ENCODE data around the gene TJP2.

TJP2 gene

DNA sequence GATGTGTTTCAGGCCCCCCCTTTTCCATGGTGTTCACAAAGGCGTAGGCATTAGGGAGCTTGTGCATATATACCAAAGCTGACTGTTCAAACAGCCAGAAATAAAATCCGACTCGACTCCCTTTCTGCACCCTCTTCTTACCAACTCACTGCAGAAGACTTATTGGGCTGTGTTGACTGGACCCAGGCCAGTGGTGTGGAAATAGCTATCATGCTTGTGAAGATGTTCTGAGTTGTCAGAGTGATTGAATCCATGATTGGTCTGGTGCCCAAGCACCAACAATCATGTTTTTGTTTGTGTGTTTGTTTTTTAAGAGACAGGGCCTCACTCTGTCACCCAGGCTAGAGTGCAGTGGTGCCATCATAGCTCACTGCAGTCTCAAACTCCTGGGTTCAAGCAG, 21.6 kb downstream of the TJP2 start:
- H3K4me3 ChIP-seq (ENCODE audit: low read depth, low read length): no peak overlapping the region
- TF ChIP-seq, protein P1, sequence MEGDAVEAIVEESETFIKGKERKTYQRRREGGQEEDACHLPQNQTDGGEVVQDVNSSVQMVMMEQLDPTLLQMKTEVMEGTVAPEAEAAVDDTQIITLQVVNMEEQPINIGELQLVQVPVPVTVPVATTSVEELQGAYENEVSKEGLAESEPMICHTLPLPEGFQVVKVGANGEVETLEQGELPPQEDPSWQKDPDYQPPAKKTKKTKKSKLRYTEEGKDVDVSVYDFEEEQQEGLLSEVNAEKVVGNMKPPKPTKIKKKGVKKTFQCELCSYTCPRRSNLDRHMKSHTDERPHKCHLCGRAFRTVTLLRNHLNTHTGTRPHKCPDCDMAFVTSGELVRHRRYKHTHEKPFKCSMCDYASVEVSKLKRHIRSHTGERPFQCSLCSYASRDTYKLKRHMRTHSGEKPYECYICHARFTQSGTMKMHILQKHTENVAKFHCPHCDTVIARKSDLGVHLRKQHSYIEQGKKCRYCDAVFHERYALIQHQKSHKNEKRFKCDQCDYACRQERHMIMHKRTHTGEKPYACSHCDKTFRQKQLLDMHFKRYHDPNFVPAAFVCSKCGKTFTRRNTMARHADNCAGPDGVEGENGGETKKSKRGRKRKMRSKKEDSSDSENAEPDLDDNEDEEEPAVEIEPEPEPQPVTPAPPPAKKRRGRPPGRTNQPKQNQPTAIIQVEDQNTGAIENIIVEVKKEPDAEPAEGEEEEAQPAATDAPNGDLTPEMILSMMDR (IDR thresholded peaks at IDR 0.05; ENCODE audit: insufficient read depth, low read depth, low read length, missing control alignments): no peak
- no peak for DNase-seq (ENCODE audit: low read depth)

DNA sequence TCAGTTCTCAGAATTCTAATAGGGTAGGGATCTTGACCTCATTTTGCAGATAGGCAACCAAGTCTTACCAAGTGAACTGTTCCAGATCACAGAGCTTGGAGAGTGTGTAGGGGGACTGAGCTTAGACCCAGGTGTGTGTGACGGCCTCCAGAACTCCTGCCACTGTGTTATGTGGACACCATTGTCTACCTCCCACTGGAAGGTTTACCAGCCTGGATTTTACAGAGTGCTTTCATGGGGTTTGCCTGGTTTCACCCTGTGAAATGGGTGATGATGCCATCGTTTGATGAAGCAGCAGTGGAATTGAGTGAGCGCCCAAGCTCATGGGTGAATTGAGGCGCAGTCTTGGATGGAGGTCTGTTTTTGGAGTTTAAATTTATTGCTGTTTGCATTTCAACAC, 23.6 kb downstream of the TJP2 start:
- TF ChIP-seq, protein P1 (IDR thresholded peaks at IDR 0.05; ENCODE audit: insufficient read depth, low read depth, low read length, missing control alignments): no peak

DNA sequence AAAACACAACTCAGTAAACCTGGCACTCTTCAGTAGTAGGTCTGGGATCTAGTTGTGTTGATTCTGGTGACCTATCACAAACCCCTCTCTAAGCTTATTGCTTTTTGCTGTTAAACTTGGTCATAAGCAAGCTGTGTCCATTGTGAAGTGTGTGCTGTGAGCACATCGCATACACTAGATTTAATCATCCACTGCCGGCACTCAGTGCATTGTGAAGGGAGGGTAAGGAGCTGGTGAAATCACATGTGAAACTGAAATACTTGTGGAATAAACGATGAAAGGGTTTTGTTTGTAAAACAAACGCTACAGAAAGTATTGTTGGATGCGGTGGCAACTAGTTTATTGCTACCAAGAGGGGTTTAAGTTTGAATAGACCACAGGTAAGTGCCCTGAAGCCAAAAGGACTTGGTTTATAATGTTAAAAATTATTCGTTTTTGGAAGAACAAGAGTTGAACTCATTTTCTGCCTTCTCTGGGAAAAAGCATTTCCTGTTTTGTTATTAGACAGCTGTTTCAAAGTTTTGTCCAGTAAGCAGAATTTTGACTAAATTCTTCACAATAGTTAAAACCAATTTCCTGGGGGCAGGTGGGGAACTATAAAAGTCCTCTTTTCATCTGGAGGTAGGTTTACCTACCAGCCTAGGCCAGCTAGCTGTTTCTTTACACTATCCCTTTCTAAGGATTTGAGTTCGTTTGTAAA, 24.6 kb downstream of the TJP2 start:
- H3K4me3 ChIP-seq (ENCODE audit: low read depth, low read length): no peak overlapping the region
- TF ChIP-seq, protein P1 (IDR thresholded peaks at IDR 0.05; ENCODE audit: insufficient read depth, low read depth, low read length, missing control alignments): no peak
- DNase-seq (ENCODE audit: low read depth): no peak

More for the DNA sequence above, 23.6 kb downstream of the TJP2 start:
- H3K4me3 ChIP-seq (ENCODE audit: low read depth, low read length): no peak overlapping the region
- no peak for DNase-seq (ENCODE audit: low read depth)

DNA sequence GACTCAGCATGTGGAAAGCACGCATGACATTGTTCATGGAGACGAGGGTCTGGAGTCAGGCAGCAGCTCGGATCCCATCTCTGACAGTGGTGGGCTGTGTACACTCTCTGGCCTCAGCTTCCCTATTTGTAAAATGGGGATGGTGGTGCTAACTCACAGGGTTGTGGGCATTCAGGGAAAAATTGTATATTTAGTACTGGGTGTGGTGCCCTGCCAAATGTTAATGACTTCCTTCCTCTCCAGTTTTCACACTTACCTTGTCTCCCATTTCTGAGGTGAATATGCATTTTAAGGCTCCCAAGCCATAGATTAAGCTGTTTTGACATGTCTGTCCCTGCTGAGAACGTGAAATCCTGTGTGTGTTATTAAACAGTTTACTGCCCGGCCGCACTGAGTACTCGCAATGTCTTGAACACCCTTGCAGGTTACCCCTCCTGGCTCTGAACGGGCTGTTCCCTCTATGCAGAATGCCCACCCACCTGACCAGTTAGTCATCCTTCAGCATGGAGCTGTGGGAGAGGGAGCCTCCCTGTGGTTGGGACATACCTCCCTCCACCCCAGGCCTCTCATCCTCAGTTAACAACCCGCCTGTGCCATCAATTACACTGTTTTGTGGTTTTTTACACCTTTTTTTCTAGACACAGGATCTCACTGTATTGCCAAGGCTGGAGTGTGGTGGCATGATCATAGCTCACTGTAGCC, 25.8 kb downstream of the TJP2 start:
- no peak overlapping the region for H3K4me3 ChIP-seq (ENCODE audit: low read depth, low read length)
- DNase-seq (ENCODE audit: low read depth): no peak
- TF ChIP-seq, protein P1 (IDR thresholded peaks at IDR 0.05; ENCODE audit: insufficient read depth, low read depth, low read length, missing control alignments): no peak

DNA sequence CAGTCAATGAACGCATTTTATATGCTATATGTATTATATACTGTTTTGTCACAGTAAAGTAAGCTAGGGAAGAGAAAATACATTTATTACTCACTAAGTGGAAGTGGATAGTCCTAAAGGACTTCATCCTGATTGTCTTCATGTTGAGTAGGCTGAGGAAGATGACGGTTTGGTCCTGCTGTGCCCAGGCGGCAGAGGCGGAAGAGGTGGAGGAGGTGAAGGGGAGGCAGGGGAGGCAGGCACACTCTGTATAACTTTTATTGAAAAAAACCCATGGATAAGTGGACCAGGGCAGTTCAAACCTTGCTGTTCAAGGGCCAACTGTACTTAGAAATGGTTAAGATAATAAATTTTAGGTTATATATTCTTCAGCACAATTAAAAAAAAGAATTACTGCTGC, 28.5 kb downstream of the TJP2 start:
- no peak overlapping the region for H3K4me3 ChIP-seq (ENCODE audit: low read depth, low read length)
- DNase-seq (ENCODE audit: low read depth): no peak
- TF ChIP-seq, protein P1 (IDR thresholded peaks at IDR 0.05; ENCODE audit: insufficient read depth, low read depth, low read length, missing control alignments): no peak

DNA sequence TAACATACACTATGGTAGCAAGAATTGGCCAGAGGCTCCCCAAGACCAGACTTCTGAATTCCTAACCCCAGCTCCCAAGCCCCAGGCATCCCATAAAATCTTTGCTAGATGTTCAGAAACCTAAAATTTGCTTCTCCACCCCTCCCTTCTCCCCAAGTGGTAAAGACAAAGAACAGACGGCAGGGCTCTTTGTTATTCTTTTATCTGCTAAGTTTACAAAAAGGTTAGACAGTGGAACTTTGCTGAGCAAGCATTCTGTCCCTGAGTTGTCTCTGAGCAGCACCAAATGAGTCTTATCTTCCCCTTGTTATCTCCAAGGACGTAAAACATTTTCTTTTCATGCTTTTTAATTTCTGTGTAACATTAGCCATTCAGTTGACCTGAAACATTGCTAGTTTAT, 30.2 kb downstream of the TJP2 start:
- DNase-seq (ENCODE audit: low read depth): no peak
- H3K4me3 ChIP-seq (ENCODE audit: low read depth, low read length): no peak overlapping the region
- TF ChIP-seq, protein P1 (IDR thresholded peaks at IDR 0.05; ENCODE audit: insufficient read depth, low read depth, low read length, missing control alignments): no peak
